Skeletal muscle satellite cell (primary cell): ENCODE data around the gene CELF2.
A peak's percentile ranks its signal among the peaks of the same experiment; 100 is the strongest.

Experiments used
- H3K27me3 ChIP-seq: 2 replicates; pipeline ENCODE4 v1.7.0; 2013; ENCODE audit warnings: low read length; ENCODE audit not compliant: control insufficient read depth, insufficient read depth
- H3K36me3 ChIP-seq: 2 replicates; pipeline ENCODE4 v1.7.0; 2013; ENCODE audit warnings: mild to moderate bottlenecking, control low read depth, low read length; ENCODE audit not compliant: insufficient read depth
- H3K4me1 ChIP-seq: 2 replicates; pipeline ENCODE4 v1.7.0; 2013; ENCODE audit warnings: low read length; ENCODE audit not compliant: control insufficient read depth, insufficient read depth
- H3K4me2 ChIP-seq: 2 replicates; pipeline ENCODE4 v1.7.0; 2013; ENCODE audit warnings: mild to moderate bottlenecking, low read length
- H3K4me3 ChIP-seq: 2 replicates; pipeline ENCODE4 v1.7.0; 2013; ENCODE audit warnings: low read length
- H3K9ac ChIP-seq: 2 replicates; pipeline ENCODE4 v1.7.0; 2013; ENCODE audit warnings: mild to moderate bottlenecking, low read depth, low read length, moderate library complexity
- H3K9me3 ChIP-seq: replicated peaks from 2 replicates; pipeline ENCODE4 v1.7.0; 2013; ENCODE audit warnings: mild to moderate bottlenecking, control low read depth, low read length

CELF2 gene

DNA sequence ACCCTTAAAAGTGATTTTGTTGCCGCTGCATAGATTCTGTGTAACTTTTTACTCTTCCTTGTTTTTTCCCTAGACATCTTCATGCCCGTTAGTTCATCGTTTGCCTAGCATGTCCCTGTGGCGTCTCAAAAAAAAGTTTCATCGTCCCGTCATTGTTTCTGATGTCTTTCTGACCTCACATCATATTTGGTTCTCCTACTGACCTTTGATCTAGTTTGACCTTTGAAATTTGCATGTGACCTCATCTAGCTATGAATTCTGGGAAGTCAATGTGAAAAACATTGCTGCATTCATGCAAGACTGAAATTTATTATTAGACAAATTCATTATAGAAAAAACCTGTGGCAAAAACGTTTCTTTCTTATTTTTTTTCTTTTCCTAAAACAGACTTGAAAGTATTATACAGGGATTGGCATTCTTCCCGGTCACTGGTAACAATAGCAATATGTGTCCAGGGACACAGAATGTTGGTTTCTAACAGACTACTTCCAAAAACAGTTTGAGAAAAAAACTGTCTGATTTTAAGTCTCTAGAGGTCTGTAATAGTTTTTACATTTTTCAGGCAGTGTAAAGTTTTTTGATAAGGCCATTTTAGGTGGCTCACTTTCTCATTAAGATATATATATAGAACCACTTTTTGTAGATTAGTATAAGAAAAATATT, 312.8 kb downstream of the CELF2 start:
- H3K27me3 ChIP-seq: no peaks in the 10 kb centered on the region
- no peaks in the 10 kb centered on the region for H3K36me3 ChIP-seq
- no peak overlapping the region for H3K9ac ChIP-seq
- no peaks in the 10 kb centered on the region for H3K9me3 ChIP-seq
- H3K4me1 ChIP-seq: peaks cover 43% of the 10 kb centered on the region
- H3K4me2 ChIP-seq: no peak overlapping the region
- H3K4me3 ChIP-seq: no peak overlapping the region

DNA sequence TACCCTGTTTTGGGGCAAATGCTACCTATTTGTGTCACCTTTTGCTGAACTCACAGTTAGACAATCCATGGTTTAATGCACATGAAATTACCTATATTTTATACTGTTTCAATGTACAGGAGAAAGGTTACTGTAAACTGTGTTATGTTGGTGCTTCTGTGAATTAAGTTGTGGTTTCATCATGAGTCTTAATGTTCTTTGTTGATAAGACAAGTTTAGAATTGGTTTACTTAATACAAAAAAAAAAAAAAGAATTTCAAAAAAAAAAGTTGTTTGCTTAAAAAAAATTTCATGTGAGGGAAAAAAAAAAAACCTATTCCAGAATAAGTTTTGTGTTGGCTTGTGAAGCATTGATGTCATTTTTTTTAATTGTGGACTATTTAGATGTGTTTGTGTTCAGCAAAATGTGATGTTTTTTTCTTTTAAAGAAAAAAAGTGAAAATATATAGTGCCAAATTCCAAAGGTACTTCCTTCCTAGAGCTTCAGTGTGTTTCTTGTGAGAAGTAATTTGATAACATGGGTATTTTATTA, 313.4 kb downstream of the CELF2 start:
- H3K4me1 ChIP-seq: peaks cover 41% of the 10 kb centered on the region
- no peaks in the 10 kb centered on the region for H3K27me3 ChIP-seq
- H3K36me3 ChIP-seq: no peaks in the 10 kb centered on the region
- no peak overlapping the region for H3K4me2 ChIP-seq
- no peak overlapping the region for H3K9ac ChIP-seq
- H3K9me3 ChIP-seq: no peaks in the 10 kb centered on the region
- H3K4me3 ChIP-seq: no peak overlapping the region

DNA sequence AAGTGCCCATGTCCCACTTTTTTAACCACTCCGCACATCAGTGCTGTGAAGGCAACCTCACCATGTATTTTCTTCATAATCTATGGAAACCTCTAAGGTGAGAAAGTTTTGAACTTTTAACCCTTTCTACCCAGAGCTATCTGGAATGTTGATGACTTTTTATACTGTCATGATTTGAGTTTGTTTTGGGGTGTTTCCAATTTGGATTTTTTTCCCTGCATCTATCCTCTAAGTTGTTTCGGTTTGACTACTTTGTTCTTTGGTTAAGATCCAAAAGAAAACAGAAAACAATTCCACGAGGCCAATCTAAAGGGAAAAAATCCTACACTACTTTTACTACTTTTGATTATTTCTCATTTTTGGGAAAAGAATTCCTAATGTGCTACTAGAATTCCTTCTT, 314.1 kb downstream of the CELF2 start:
- Histone ChIP-seq H3K4me3 (no peak overlapping the region), H3K27me3 (no peaks in the 10 kb centered on the region), H3K36me3 (no peaks in the 10 kb centered on the region), H3K9ac (no peak overlapping the region), H3K9me3 (no peaks in the 10 kb centered on the region), H3K4me2 (peak overlapping the region; percentile 25), H3K4me1 (peaks cover 41% of the 10 kb centered on the region)

GRCh38 chr10:11332846-11333245, 315.2 kb downstream of the CELF2 start:
- Histone ChIP-seq H3K4me2 (no peak overlapping the region), H3K9me3 (no peaks in the 10 kb centered on the region), H3K9ac (no peak overlapping the region), H3K27me3 (no peaks in the 10 kb centered on the region), H3K4me1 (peaks cover 41% of the 10 kb centered on the region), H3K36me3 (no peaks in the 10 kb centered on the region), H3K4me3 (no peak overlapping the region)

DNA sequence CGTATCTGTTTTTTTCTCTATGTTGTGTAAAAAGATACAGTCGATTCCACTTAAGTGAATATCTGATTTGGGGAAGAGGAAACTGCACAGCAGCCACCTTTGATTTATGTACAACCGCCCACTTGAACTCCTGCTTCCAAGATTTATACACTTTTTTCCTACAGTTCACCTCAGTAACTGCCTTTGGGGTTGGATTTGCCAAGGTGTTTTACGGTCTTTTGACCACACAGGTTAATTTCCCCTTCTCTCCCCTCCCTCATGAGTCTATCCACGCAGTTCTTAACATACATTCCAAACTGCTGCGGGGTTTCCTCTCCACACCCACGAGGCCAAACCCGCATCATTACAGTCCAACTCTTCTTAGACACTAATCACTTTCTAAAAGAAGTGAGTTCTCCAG, 316.8 kb downstream of the CELF2 start:
- Histone ChIP-seq H3K9ac (no peak overlapping the region), H3K4me3 (no peak overlapping the region), H3K9me3 (no peaks in the 10 kb centered on the region), H3K27me3 (no peaks in the 10 kb centered on the region), H3K4me2 (no peak overlapping the region), H3K4me1 (peaks cover 25% of the 10 kb centered on the region), H3K36me3 (no peaks in the 10 kb centered on the region)

DNA sequence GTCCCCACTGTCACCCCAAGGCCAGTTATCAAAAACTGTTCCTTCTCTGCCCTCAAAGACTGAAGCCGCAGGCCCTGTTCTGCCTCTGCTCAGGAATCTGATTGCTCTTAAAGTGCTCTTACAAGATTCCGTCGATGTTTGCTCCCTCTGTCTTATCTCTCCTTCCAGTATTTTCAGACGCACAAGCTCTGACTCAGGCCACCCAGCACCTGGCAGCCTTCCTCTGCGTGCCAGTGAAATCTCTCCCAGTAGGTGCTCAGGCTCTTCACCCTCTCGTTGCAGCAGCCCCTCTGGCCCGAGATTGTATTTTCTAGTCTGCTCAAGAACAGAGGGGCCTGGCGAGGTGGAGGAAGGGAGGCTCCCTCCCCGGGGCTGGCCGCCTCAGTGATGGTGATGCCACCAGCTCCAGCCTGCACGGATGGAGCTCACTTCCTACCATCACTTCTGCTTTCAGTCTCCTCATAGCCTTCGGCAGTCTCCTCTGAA, 317.5 kb downstream of the CELF2 start:
- Histone ChIP-seq H3K4me2 (no peak overlapping the region), H3K4me3 (no peak overlapping the region), H3K9me3 (no peaks in the 10 kb centered on the region), H3K9ac (no peak overlapping the region), H3K36me3 (no peaks in the 10 kb centered on the region), H3K4me1 (peaks cover 20% of the 10 kb centered on the region), H3K27me3 (no peaks in the 10 kb centered on the region)

DNA sequence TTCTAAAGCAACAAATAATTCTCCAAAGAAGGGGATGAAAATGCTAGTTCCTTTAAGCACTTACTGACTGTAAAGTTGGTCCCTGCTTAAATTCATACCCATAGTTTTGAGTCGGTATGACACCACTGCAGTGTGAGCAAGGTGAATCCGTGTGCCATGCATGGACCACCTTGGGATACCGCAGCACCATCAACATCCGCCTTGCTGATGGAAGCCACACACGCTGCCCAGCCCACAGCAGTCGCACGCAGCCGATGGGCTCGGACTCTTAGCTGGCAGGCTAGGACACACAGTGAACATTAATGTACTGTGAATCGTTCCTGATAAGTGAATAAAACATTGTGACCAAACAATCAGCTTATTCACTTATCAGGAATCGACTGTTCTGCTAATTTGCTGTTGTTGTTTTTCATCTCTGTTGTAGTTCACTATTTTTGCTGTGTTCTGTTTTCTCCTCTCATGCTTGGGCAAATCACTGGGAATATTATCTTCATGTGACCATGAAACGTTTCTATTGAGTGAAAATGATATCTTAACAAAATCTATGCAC, 318.3 kb downstream of the CELF2 start:
- H3K9me3 ChIP-seq: no peaks in the 10 kb centered on the region
- no peaks in the 10 kb centered on the region for H3K36me3 ChIP-seq
- H3K4me3 ChIP-seq: no peak overlapping the region
- H3K4me1 ChIP-seq: peaks cover 13% of the 10 kb centered on the region
- no peak overlapping the region for H3K9ac ChIP-seq
- H3K4me2 ChIP-seq: no peak overlapping the region
- no peaks in the 10 kb centered on the region for H3K27me3 ChIP-seq

GRCh38 chr10:11336722-11337162, 319.1 kb downstream of the CELF2 start:
- Histone ChIP-seq H3K27me3 (peaks cover 3% of the 10 kb centered on the region), H3K4me1 (peaks cover 5% of the 10 kb centered on the region), H3K36me3 (no peaks in the 10 kb centered on the region), H3K4me2 (no peak overlapping the region), H3K9ac (no peak overlapping the region), H3K4me3 (no peak overlapping the region), H3K9me3 (no peaks in the 10 kb centered on the region)

GRCh38 chr10:11337516-11337915, 319.8 kb downstream of the CELF2 start:
- no peak overlapping the region for H3K4me2 ChIP-seq
- no peak overlapping the region for H3K4me3 ChIP-seq
- no peaks in the 10 kb centered on the region for H3K4me1 ChIP-seq
- H3K27me3 ChIP-seq: peaks cover 3% of the 10 kb centered on the region
- H3K36me3 ChIP-seq: no peaks in the 10 kb centered on the region
- no peaks in the 10 kb centered on the region for H3K9me3 ChIP-seq
- no peak overlapping the region for H3K9ac ChIP-seq

DNA sequence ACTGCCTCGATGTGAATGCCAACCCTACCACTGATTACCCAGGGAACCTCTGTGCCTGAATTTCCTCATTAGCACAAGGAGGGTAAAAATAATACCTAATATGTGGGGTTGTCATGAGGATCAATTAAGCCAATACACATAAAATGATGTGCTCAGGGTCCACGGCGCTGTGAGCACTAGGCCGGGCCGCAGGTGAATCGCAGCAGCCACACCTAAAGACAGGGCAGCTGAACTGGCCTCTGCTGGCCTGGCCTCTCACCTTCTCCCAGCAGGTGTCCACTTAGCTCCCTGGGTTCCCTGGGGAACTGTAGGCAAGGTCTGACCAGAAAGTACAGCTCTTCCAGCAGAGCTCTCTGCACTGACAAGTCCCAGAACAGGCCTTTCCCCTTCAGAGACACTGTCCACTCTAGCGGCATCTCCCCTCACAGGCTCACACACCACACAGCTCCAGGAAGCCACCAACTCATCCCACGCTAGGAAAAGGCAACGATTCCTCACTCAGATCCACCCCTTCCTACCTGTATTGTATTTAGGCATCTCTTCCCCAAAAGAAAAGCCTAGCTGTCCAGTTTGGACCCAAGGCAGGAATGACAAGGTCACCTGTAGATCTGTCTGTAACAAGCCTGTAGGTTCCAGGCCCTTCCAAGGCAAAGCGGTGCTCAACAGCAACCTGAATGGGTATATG, 320.6 kb downstream of the CELF2 start:
- no peaks in the 10 kb centered on the region for H3K4me1 ChIP-seq
- no peak overlapping the region for H3K4me2 ChIP-seq
- no peak overlapping the region for H3K9ac ChIP-seq
- peaks cover 3% of the 10 kb centered on the region for H3K27me3 ChIP-seq
- no peaks in the 10 kb centered on the region for H3K36me3 ChIP-seq
- no peaks in the 10 kb centered on the region for H3K9me3 ChIP-seq
- no peak overlapping the region for H3K4me3 ChIP-seq

- Histone ChIP-seq H3K9ac (no peak overlapping the region), H3K27me3 (peaks cover 3% of the 10 kb centered on the region)
Observed at GRCh38 chr10:11339013-11339412, 321.3 kb downstream of the CELF2 start.

More at GRCh38 chr10:11339013-11339412, 321.3 kb downstream of the CELF2 start:
- Histone ChIP-seq H3K9me3 (no peaks in the 10 kb centered on the region), H3K4me3 (no peak overlapping the region), H3K4me1 (no peaks in the 10 kb centered on the region), H3K36me3 (no peaks in the 10 kb centered on the region), H3K4me2 (no peak overlapping the region)
